SU-DHL-6 (cell line): Measurements from ENCODE around the gene ACTN4.

ENCODE experiments used
- CTCF ChIP-seq: fragments of 200-600 bp; sonication (generic); IDR thresholded peaks from one replicate; pipeline ENCODE4 v1.5.1; 2017; ENCODE audit warnings: antibody characterized with exemption, mild to moderate bottlenecking, low read length, moderate library complexity; ENCODE audit not compliant: insufficient read depth, poor library complexity, severe bottlenecking
- EZH2phosphoT487 ChIP-seq: fragments of 200-600 bp; sonication (generic), shearing (Covaris generic); conservative IDR thresholded peaks from 2 replicates; pipeline ENCODE4 v1.6.1; 2018; ENCODE audit warnings: mild to moderate bottlenecking, antibody characterized with exemption, low read length, moderate library complexity, mixed read lengths

GRCh38 chr19:38699027-38699346, 51.5 kb downstream of the ACTN4 start:
- TF ChIP-seq CTCF: no peak
- no peak for TF ChIP-seq EZH2phosphoT487
